GM21619 (cell line): ENCODE measurements around the gene TDP1.
A peak's percentile ranks its signal among the peaks of the same experiment; 100 is the strongest.
"Not testable (repeated sequence)": the region's sequence is repeated elsewhere in the genome, so short reads cannot be mapped to it uniquely, and the experiment has no call there.

Experiments used
- ATAC-seq: cut with Tn5 transposase; IDR thresholded peaks from one replicate; pipeline ENCODE4 v1.9.1; 2021; ENCODE audit not compliant: unreplicated experiment

Gene TDP1

DNA sequence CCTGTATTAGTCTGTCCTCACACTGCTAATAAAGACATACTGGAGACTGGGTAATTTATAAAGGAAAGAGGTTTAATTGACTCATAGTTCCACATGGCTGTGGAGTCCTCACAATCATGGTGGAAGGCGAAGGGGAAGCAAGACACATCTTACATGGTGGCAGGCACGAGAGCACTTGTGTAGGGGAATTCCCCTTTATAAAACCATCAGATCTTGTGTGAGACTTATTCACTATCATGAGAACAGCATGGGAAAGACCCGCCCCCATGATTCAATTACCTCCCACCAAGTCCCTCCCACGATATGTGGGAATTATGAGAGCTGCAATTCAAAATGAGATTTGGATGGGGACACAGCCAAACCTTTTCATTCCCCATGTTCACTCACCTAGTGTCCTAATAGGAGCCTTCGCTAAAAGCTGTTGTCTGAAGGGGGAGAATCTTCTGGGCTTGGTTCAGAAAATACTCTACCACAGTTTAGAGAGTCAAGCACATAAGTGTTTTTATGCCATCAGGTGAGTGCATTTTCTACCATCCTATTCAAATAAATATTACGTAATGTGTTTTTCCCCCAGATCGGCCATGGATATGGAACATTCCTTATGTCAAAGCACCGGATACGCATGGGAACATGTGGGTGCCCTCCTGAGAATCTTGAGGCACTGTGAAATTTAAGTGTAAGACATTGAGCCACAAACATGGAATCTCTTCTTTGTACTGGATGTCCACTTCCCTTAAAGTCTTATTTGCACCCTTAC lies 86.9 kb downstream of the TDP1 start:
- no peak for ATAC-seq

DNA sequence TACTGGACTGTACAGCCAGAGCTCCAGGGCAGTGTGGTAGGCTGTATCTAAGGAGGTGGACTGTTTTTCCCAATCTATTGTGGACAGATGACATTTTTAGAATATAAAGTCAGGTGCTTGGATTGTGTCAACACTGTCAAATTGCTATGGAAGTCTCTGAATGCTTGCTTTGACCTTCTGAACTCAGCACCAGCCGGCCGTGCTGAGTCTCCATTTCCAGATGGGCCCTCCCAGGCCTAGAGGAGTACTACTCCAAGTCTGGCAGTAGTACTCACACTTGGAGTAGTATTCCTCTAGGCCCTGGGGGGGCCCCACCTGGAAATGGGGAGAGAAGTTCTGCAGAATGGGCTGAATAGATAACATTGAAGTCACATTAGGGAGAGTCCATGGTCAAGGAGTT lies 89.9 kb downstream of the TDP1 start:
- ATAC-seq, result no peak

DNA sequence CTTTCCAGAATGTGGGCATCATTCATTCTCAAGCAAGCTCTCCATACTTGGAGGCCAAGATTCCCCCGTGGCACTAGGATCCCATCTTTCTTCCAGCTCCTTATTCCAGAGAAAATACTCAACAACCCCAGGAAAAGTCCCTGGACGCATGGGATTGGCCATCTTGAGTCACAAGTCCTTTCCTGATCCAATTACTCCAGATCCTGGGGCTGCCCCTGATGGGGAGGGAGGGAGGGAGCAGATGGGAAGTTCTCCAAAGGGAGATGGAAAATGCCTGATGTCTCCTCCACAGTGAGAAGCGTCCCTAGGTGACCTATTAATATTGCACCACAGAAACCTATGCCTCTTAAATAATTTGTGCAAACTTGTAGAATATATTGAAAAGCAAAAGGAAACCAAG lies 93.7 kb downstream of the TDP1 start:
- no peak for ATAC-seq

DNA sequence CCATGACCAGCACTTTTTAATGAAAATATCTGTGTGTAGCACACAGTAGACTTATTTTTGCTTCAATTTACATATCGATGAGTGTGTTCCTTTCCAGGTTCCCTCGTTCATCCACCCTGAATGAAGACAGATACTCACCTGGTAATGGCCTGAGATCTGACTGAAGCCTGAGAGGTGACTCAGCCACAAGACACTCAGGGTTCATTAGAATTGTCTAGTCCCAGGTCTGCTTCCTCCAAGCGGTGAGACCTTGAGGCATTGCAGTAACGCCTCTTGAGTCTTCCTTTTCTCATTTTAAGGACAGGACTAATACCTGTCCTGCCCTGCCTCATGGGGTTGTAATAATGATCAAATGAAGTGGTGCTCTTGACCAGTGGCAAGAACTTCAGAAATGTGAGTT lies 94.5 kb downstream of the TDP1 start:
- ATAC-seq, result no peak

DNA sequence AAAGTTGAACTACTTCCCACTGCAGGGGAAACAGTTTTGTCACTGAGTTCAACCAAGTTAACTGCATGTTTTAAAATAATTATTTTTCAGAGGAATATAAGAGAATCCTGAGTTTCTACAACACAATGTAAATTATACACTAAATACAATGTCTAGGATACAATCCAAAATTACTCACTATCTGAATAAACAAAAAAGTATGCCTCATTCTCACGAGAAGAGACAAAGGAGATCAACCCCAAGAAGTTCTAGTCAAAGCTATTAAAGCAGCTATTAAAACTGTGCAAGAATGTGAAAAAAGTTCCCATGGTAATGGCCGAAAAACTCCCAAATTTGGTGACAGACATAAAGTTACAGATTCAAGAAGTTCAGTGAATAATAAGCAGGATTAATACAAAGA lies 97.3 kb downstream of the TDP1 start:
- no peak for ATAC-seq

DNA sequence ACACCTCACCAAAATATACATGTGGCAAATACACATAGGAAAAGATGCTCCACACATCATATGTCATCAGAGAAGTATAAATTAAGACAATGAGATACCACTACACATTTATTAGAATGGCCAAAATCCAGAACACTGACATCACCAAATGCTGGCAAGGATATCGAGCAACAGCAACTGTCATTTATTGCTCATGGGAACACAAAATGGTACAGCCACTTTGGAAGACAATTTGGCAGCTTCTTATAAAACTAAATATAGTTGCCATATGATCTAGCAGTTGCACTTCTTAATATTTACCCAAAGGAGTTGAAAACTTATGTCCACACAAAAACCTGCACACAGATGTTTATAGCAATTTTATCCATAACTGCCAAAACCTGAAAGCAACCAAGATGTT lies 99.1 kb downstream of the TDP1 start:
- no peak for ATAC-seq

DNA sequence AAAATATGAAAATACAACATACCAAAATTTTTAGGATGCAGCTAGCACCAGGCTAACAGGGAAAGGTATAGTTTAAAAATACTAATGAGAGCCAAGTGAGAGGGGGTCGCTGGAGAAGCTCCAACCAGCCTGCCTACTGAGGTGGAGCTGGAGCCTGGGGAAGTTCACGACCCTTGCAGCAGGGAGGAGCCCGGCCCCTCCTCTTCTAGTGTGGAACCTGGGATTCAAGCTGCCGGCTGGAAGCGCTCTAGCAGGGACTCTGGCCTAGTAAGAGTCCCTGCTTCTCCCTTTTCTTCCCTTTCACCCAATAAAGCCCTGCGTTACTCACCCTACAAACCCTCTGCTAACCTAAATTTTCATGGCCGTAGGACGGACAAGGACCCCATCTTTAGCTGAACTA lies 101.1 kb downstream of the TDP1 start:
- ATAC-seq, result no peak

DNA sequence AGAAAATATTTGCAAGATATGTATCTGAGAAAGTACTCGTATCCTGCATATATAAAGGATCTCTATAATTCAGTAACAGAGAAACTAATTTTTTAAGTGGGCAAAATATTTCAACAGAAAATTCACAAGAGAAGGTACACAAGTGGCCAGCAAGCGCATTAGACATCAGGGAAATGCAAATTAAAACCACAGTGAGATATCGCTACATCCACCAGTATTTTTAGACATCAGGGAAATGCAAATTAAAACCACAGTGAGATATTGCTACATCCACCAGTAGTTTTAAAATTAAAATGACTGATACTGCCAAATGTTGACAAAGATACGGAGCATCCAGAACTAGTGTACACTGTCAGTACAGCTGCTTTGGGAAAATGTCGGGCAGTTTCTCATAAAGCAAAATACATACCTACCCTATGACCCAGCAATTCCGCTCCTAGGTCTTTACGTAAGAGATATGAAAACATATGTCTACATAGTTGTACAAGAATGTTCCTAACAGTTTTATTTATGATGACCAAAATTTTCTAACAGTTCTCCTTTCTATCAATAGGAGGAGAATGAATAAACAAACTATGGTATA lies 103.2 kb downstream of the TDP1 start:
- no peak for ATAC-seq

DNA sequence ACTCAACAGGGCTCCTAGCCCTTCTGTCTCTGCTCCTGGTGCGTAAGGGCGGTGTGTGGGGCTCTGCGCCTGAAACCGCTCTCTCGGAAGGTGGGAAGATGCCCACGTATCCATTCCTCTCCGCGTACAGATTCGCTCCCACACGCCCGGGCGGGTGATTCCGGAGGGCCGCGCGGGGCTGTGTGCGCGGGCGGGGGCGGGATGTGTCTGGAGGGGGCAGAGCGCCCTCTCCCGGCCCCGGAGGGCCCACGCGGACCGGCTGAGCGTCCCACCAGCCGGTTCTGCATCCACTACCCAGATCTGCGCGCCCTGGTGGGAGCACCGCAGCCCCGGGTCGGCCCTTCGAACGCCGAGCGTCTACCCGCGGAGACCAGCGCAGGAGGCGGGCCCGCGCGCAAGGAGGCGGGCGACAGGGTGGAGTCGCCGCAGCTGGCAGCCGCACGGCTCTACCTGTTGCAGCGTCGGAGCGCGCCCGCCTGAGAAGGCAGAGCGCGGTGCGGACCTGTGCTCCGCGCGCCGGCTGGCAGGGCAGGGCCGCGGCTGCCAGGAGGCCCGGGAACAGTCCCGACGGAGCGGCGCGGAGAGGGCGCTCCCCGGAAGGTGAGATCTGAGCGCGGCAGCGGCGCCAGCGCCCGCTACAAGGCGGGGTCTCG lies 104.7 kb downstream of the TDP1 start:
- peak; percentile 57 for ATAC-seq

DNA sequence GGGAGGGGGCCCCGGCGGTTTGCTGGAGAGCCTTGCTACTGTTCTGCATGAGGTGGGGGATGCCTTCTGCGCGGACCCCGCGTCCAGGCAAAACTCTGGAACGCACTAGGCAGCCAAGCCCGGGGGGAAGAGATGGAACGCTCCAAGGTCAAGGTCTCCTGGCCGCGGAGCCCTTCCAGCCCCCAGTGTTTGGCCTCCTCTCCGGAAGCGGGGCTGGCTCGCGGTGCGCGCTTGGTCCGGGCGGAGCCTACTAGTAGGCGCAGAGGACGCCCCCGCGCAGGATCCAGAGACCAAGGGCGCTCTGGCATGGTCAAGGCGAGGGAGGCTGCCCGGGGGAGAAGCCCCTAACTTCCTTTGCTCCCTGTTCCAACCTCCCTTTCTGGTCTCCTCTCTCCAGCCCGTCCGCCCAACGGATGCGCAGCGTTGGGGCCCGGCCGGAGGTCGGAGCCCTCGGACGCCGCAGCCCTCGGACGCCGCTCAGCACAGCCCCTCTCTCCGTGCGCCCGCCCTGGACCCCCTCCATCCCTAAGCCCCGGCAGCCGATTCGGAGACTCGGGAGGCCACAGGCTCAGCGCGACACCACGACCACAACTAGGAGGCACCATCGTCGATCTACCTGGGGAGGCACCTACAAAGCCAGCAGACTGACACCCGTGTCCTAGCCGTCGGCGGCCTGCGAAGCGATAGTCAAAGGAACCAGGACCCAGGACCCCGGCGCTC lies 105.4 kb downstream of the TDP1 start:
- ATAC-seq, result peak; percentile 18

DNA sequence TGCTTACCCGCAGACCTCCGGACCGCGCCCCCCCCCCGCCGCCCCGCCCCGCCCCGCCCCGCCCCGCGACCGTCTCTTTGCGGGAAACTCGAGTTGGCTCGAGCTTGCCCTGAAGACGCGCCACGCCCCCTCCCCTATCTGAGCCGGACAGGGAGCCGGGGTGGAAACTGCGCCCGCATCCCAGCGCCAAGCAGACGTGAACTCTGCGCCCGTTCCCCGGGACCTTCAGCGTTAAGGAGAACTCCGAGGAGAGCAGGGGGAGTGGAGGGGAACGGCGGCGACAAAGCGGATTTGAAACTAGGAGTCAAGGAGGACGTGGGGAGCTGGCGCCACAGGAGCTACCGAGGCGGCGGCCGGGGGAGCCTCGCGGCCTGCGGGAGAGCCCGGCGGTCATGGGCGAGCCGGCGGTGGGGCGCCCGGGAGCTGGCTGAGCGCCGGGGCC lies 106.0 kb downstream of the TDP1 start, which contains the start of gene KCNK13:
KCNK13 (plus strand) TSS at position 310 of the 442 bp plus-strand sequence. CDS start 212 bp downstream, outside the sequence.
- no peak for ATAC-seq

DNA sequence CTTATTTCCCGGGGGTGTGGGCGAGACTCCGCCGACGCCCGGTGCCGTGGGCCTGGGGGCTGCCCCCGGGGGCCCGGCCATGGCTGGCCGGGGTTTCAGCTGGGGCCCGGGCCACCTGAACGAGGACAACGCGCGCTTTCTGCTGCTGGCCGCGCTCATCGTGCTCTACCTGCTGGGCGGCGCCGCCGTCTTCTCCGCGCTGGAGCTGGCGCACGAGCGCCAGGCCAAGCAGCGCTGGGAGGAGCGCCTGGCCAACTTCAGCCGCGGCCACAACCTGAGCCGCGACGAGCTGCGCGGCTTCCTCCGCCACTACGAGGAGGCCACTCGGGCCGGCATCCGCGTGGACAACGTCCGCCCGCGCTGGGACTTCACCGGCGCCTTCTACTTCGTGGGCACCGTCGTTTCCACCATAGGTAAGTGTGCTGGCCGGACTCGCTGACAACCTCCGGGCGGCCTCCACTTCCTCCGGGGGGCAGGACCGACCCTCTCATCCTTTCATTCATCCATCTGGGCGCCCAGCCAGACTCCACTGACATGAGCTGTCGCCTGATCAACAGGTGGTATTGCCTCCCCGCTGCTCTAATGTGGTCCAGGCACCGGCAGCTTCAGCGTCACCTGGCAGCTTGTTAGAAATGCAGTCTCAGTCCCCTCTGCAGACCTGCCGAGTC lies 106.5 kb downstream of the TDP1 start:
- no peak for ATAC-seq

DNA sequence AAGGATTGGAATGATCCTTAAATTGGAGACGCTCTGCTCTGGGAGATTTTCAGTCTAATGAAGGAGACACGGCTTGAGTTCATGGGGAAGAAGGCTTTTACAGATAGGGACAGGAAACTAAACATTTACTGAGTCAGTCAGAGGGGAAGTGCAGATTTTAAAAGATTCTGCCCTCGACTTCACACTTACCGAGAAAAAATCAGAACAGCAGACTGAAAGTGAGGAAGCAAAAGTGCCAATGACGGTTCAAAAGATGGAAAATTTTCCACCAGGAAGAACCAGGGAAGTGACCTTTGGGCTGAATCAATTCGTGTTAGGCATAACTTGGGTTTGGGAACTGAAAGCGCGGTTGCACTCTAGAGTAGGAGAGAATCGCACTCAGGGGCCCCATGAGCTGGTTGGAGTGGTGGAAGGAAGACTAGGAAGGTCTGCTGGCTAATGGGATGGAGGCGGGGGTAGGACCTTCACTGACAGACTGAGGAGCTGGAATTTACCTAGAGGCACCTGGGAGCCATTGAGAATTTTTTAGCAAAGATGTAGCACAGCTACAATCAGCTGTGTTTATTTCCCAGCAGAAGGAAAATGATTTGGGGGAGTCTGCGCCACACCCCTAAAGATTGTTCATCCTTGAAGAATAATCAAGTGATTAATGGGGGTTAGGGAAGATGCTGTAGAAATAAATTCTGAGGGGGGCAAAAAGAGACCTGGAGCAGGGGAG lies 107.3 kb downstream of the TDP1 start:
- ATAC-seq, result no peak

DNA sequence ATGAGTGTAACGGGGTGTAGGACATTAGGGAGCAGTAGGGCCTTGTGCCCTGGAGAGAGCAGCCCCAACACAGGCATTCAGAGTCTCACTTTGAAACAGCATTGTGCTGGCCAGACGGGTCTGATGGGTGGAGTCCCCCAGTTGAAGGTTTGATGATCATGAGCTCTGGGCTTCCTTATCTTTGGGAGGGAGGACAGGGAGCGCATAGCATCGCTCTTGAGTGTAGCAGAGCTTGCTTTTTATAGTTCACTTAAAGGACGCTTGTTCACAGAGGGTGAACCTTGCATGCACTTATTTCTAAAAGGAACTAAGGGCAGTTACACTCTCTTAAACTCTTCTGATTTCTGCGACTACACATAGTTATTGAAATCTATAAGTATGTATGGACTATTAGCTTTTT lies 116.6 kb downstream of the TDP1 start:
- ATAC-seq, result no peak

DNA sequence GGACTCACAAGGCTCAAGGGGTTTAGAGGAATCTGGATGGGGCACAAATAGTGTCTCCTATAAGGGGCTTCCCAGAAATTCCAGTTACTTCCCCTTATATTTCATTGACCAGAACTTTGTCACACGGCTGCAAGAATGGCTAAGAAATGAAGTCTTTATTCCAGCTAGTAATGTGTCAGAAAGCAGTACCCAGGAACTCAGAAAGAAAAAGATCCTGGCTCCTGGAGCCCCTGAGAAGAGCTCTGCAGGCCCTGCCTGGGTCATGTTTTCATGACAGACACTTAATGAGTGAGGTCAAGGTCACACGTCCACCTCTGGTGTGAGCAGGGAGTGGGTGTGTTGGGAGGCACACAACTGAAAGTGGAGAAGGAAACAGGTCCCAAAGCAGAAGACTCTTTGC lies 123.8 kb downstream of the TDP1 start:
- no peak for ATAC-seq

DNA sequence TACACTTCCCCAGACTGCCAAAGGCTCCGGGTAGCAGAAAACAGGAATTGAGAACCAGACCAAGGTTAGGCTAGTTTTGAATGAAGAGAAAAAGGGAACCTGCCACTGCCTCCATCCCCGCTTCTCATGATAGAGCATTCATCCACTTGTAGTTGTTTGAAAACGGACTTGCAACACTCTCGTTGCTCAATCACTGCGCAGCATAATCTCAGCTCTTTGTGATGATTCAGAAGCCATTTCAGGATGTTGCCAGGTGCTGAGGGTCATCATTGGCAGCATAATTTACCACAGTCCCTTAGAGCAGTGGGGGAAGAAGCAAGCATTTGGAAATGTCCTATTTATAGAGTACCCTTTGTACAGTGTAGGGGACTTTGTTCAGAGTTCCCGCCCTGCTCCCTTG lies 131.7 kb downstream of the TDP1 start:
- ATAC-seq, result no peak

DNA sequence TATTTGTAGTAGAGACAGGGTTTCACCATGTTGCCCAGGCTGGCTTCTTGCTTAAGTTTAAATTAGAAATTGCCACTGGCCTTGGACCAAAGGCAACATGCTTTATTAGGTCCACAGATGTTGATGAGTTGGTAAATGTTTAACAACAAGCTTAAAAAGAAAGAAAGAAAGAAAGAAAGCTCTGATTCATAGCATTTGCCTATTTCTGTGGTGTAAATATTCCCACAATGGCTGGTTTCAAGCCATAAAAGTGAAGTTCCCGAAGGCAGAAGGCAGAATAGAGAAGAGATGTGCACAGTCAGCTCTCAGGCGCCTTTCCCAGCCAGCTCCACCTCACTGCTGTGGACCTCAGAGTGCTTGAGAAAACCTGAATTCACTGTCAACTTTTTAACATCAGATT lies 132.4 kb downstream of the TDP1 start:
- ATAC-seq, result peak; percentile 57

DNA sequence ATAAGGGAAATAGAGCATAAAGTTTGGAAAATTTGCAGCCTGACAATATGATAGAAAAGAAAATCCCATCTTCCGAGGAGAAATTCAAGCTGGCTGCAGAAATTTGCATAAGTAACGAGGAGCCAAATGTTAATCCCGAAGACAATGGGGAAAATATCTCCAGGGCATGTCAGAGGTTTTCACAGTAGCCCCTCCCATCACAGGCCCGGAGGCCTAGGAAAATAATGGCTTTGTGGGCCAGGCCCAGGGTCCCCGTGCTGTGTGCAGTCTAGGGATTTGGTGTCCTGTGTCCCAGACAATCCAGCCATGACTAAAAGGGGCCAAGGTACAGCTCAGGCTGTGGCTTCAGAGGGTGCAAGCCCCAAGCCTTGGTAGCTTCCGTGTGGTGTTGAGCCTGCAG lies 133.8 kb downstream of the TDP1 start:
- ATAC-seq, result not testable (repeated sequence)

DNA sequence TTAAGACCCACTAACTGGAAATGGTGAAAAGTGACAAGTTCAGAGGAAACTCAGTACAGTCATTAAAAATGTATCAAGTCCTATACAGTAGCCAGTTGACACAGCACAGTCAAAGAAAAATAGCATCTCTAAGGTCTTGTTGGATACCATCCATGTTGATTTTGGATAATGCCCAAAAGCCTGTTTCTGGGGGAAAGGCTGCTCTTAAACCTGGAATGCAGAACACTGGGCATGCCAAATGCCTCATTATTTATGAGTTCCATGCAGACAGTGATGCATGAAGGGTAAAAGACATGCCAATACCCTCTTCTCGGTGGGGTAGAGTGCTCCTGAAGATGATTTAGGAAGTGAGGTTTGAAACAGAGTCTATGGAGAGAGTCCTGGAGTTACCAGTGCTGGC lies 135.7 kb downstream of the TDP1 start:
- ATAC-seq, result no peak

DNA sequence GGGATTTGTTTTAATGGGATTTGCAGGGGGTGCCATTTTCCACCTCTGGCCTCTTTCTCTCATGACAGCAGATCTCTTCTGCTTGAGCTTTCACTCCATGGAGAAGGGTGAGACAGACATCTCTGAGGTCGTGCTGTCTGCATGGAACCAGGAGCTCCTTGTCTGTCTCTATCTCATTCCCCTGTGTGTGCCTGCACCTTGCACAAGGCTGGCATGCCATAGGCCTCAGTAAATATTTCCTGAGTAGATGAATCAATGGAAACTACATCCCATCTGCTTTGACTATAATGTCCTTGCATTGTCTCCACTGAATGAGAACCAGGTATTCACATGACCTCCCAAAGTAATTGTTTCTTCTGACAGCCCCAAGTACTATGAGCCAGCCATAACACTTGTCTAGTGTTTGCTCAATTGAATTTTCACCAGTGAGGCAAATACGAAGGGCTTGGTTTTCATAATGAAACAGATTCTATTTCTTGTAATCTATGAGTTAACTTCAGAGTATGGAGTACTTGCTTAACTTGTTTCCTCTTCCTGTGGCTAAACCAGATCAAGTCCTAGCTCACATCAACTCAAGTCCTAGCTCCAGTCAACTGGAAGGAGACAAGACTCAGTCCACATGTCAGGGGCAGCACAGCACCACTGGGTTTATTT lies 138.3 kb downstream of the TDP1 start:
- no peak for ATAC-seq
